ENCODE measurements around the gene WDR59. TPM values are rescaled to one million over a fixed set of nuclear protein-coding genes. Genes with fewer than 3 reads are reported as not detected.

Gene WDR59
- total RNA-seq, 2 experiments from 2014 or later: 26.3 to 80.3 TPM

- no peak overlapping the region for H2AFZ ChIP-seq (ENCODE audit: low read length)
Measured at GRCh38 chr16:74850027-74850426, 134.9 kb downstream of the WDR59 start.

GRCh38 chr16:74847202-74847601 lies 137.7 kb downstream of the WDR59 start:
- Histone ChIP-seq H3K36me3 (ENCODE audit: insufficient read depth, low read length) (no peaks in the 10 kb centered on the region), H2AFZ (ENCODE audit: low read length) (no peak overlapping the region), H3K9me3 (ENCODE audit: low read length) (no peaks in the 10 kb centered on the region), H3K9me2 (ENCODE audit: insufficient read depth, low read length) (no peaks in the 10 kb centered on the region), H3K79me2 (ENCODE audit: insufficient read depth, low read depth, low read length) (no peaks in the 10 kb centered on the region), H3K27ac (ENCODE audit: low read depth, low read length, poor library complexity, severe bottlenecking) (no peak overlapping the region), H4K20me1 (ENCODE audit: insufficient read depth, low read length) (no peaks in the 10 kb centered on the region), H3K4me2 (ENCODE audit: low read length) (no peak overlapping the region), H3K4me3 (ENCODE audit: low read depth, low read length, poor library complexity, severe bottlenecking) (no peak overlapping the region), H3K4me1 (ENCODE audit: insufficient read depth, low read length, poor library complexity, severe bottlenecking) (no peaks in the 10 kb centered on the region)
- DNase-seq (ENCODE audit: low spot score): no peak
- BruUV-seq (replicated peaks): no TSS peak
- ChIA-PET POLR2A (interaction anchor here (0.7 to 1.2 kb wide), 2 partner anchors 21 to 73 kb away, joined by 3 to 8 read pairs; no protein-coding TSS in a partner anchor), CTCF (ENCODE audit: unreplicated experiment) (no interaction called here)
- no peak for TF ChIP-seq CTCF (conservative IDR thresholded peaks at IDR 0.05; ENCODE audit: low read length)
- no peak for TF ChIP-seq EZH2phosphoT487 (IDR thresholded peaks at IDR 0.05; ENCODE audit: borderline replicate concordance, low read depth, low read length)
- intact Hi-C loops (cut with micrococcal nuclease; ENCODE audit: unreplicated experiment): no loop called here

More at GRCh38 chr16:74850027-74850426, 134.9 kb downstream of the WDR59 start:
- intact Hi-C loops (cut with micrococcal nuclease; ENCODE audit: unreplicated experiment): no loop called here
- POLR2A ChIA-PET: interaction anchor here (0.6 kb wide), 1 partner anchor 74 kb away, joined by 4 read pairs; no protein-coding TSS in a partner anchor
- Histone ChIP-seq H3K9me3 (ENCODE audit: low read length) (no peaks in the 10 kb centered on the region), H3K9me2 (ENCODE audit: insufficient read depth, low read length) (no peaks in the 10 kb centered on the region), H3K4me3 (ENCODE audit: low read depth, low read length, poor library complexity, severe bottlenecking) (no peak overlapping the region), H3K79me2 (ENCODE audit: insufficient read depth, low read depth, low read length) (no peaks in the 10 kb centered on the region), H3K4me2 (ENCODE audit: low read length) (no peak overlapping the region), H3K36me3 (ENCODE audit: insufficient read depth, low read length) (no peaks in the 10 kb centered on the region), H3K27ac (ENCODE audit: low read depth, low read length, poor library complexity, severe bottlenecking) (no peak overlapping the region), H4K20me1 (ENCODE audit: insufficient read depth, low read length) (no peaks in the 10 kb centered on the region), H3K4me1 (ENCODE audit: insufficient read depth, low read length, poor library complexity, severe bottlenecking) (no peaks in the 10 kb centered on the region)
- CTCF ChIA-PET (ENCODE audit: unreplicated experiment): no interaction called here
- no peak for DNase-seq (ENCODE audit: low spot score)
- BruUV-seq (replicated peaks): no TSS peak
- TF ChIP-seq EZH2phosphoT487 (IDR thresholded peaks at IDR 0.05; ENCODE audit: borderline replicate concordance, low read depth, low read length) (no peak), CTCF (conservative IDR thresholded peaks at IDR 0.05; ENCODE audit: low read length) (no peak)

GRCh38 chr16:74846714-74847113 lies 138.2 kb downstream of the WDR59 start:
- Histone ChIP-seq H3K9me3 (ENCODE audit: low read length) (no peaks in the 10 kb centered on the region), H3K36me3 (ENCODE audit: insufficient read depth, low read length) (no peaks in the 10 kb centered on the region), H2AFZ (ENCODE audit: low read length) (no peak overlapping the region), H4K20me1 (ENCODE audit: insufficient read depth, low read length) (no peaks in the 10 kb centered on the region), H3K4me2 (ENCODE audit: low read length) (no peak overlapping the region), H3K79me2 (ENCODE audit: insufficient read depth, low read depth, low read length) (no peaks in the 10 kb centered on the region), H3K27ac (ENCODE audit: low read depth, low read length, poor library complexity, severe bottlenecking) (no peak overlapping the region), H3K4me1 (ENCODE audit: insufficient read depth, low read length, poor library complexity, severe bottlenecking) (no peaks in the 10 kb centered on the region), H3K9me2 (ENCODE audit: insufficient read depth, low read length) (no peaks in the 10 kb centered on the region), H3K4me3 (ENCODE audit: low read depth, low read length, poor library complexity, severe bottlenecking) (no peak overlapping the region)
- POLR2A ChIA-PET: interaction anchor here (0.7 kb wide), 1 partner anchor 20 kb away, joined by 8 read pairs; no protein-coding TSS in a partner anchor
- CTCF ChIA-PET (ENCODE audit: unreplicated experiment): no interaction called here
- intact Hi-C loops (cut with micrococcal nuclease; ENCODE audit: unreplicated experiment): no loop called here
- no peak for DNase-seq (ENCODE audit: low spot score)
- no TSS peak for BruUV-seq (replicated peaks)
- TF ChIP-seq EZH2phosphoT487 (IDR thresholded peaks at IDR 0.05; ENCODE audit: borderline replicate concordance, low read depth, low read length): no peak
- no peak for TF ChIP-seq CTCF (conservative IDR thresholded peaks at IDR 0.05; ENCODE audit: low read length)
